Kidney epithelial cell (primary cell): ENCODE data around the gene UBE2D2. TPM values are rescaled to one million over a fixed set of nuclear protein-coding genes. Genes with fewer than 3 reads are reported as not detected.

Experiments used
- DNase-seq: peaks from one replicate; pipeline ENCODE4 v3.0.0-alpha.2; 2010; ENCODE audit warnings: low read depth
- H3K27me3 ChIP-seq: 2 replicates; pipeline ENCODE4 v1.6.0; 2011; ENCODE audit warnings: low read length; ENCODE audit not compliant: control insufficient read depth, insufficient read depth
- H3K36me3 ChIP-seq: 2 replicates; pipeline ENCODE4 v1.5.1; 2011; ENCODE audit warnings: low read length; ENCODE audit not compliant: control insufficient read depth, insufficient read depth
- H3K4me3 ChIP-seq: 2 replicates; pipeline ENCODE4 v1.5.1; 2011; ENCODE audit warnings: low read depth, mild to moderate bottlenecking, control low read depth, low read length
- CTCF ChIP-seq: IDR thresholded peaks from 2 replicates; pipeline ENCODE4 v1.5.1; 2011; ENCODE audit warnings: mild to moderate bottlenecking, moderate library complexity, low read length, control low read depth, inconsistent platforms; ENCODE audit not compliant: insufficient read depth, poor library complexity, severe bottlenecking
- total RNA-seq: library from RNA; depleted of rRNA; stranded (reverse); fragments of >200 nt; gene quantifications from 2 replicates; pipeline ENCODE4 v1.2.3, GENCODE V29; 2015

Gene UBE2D2
- total RNA-seq, 1 donor from 2014 or later: 120 TPM

- no peak overlapping the region for H3K4me3 ChIP-seq
- H3K36me3 ChIP-seq: no peaks in the 10 kb centered on the region
- H3K27me3 ChIP-seq: no peaks in the 10 kb centered on the region
- no peak for DNase-seq
- no peak for TF ChIP-seq CTCF
These were observed 116.0 kb downstream of the UBE2D2 start for GRCh38 chr5:139676951-139677735.

Other genes with a start within 250 kb of the UBE2D2 start
- gene PAIP2, start 219.5 kb upstream of the UBE2D2 start, total RNA-seq: 63.0 and 72.9 TPM in 2 replicates
- gene SLC23A1, start 178.0 kb upstream of the UBE2D2 start, total RNA-seq: not detected in 2 replicates
- gene MZB1, start 171.4 kb upstream of the UBE2D2 start, total RNA-seq: not detected in 2 replicates
- gene PROB1, start 166.2 kb upstream of the UBE2D2 start, total RNA-seq: 3.0 and 3.6 TPM in 2 replicates
- gene SPATA24, start 157.2 kb upstream of the UBE2D2 start, total RNA-seq: 7.7 and 8.8 TPM in 2 replicates
- gene DNAJC18, start 121.8 kb upstream of the UBE2D2 start, total RNA-seq: 8.1 and 14.2 TPM in 2 replicates
- gene ECSCR, start 98.6 kb upstream of the UBE2D2 start, total RNA-seq: not detected in 2 replicates
- not detected in 2 replicates for gene SMIM33, start 90.3 kb upstream of the UBE2D2 start, total RNA-seq
- 15.5 and 17.5 TPM in 2 replicates for gene STING1, start 78.6 kb upstream of the UBE2D2 start, total RNA-seq
- gene CXXC5, start 87.0 kb downstream of the UBE2D2 start, total RNA-seq: 167 and 183 TPM in 2 replicates
- gene PSD2, start 234.5 kb downstream of the UBE2D2 start, total RNA-seq: 0.13 and 0.41 TPM in 2 replicates